22Rv1 (cell line): Measurements from ENCODE around the gene STK40.

Experiments
- H3K27ac ChIP-seq: fragments of 450-650 bp; 2 replicates; pipeline ENCODE4 v1.5.1; 2017
- CTCF ChIP-seq: fragments of 450-650 bp; IDR thresholded peaks from 2 replicates; pipeline ENCODE4 v1.5.1; 2017; ENCODE audit warnings: mild to moderate bottlenecking
- ZFX ChIP-seq: fragments of 450-650 bp; IDR thresholded peaks from 2 replicates; pipeline ENCODE4 v1.6.1; 2017; ENCODE audit warnings: antibody characterized with exemption, borderline replicate concordance

STK40 gene

GRCh38 chr1:36307601-36308330, 78.0 kb downstream of the STK40 start:
- TF ChIP-seq ZFX (no peak), CTCF (no peak)
- H3K27ac ChIP-seq, result no peak overlapping the region

GRCh38 chr1:36306902-36307456, 78.7 kb downstream of the STK40 start:
- H3K27ac ChIP-seq, result peak overlapping the region; percentile 82

GRCh38 chr1:36306210-36306901, 79.4 kb downstream of the STK40 start, which contains the start of gene SH3D21:
Gene SH3D21, plus strand, starts transcription at chr1:36306368. Its CDS starts 53 bp downstream, at chr1:36306421.
- H3K27ac ChIP-seq, result peak within 1 kb of the TSS; percentile 82
- no peak for TF ChIP-seq ZFX
- TF ChIP-seq CTCF, result peak; percentile 29

More at GRCh38 chr1:36306902-36307456, 78.7 kb downstream of the STK40 start:
- no peak for TF ChIP-seq CTCF
- no peak for TF ChIP-seq ZFX

- TF ChIP-seq ZFX (no peak), CTCF (no peak)
- H3K27ac ChIP-seq, result peak overlapping the region; percentile 82
Observed at GRCh38 chr1:36305915-36306209, 79.9 kb downstream of the STK40 start.

GRCh38 chr1:36304970-36305914, 80.5 kb downstream of the STK40 start:
- peak overlapping the region; percentile 82 for H3K27ac ChIP-seq
- TF ChIP-seq ZFX (no peak), CTCF (no peak)

GRCh38 chr1:36304521-36304920, 81.2 kb downstream of the STK40 start:
- H3K27ac ChIP-seq, result peak overlapping the region; percentile 82; the same call in 1 of the 2 replicates
- no peak for TF ChIP-seq CTCF
- no peak for TF ChIP-seq ZFX
